SH-SY5Y (cell line): Measurements from ENCODE around the gene NOL4.

Experiments used
- GATA2 ChIP-seq: IDR thresholded peaks from 2 replicates; pipeline ENCODE4 v1.6.1; 2011; ENCODE audit warnings: mild to moderate bottlenecking, low read depth, low read length
- GATA3 ChIP-seq: IDR thresholded peaks from 2 replicates; pipeline ENCODE4 v1.6.1; 2011; ENCODE audit warnings: low read depth, mild to moderate bottlenecking, low read length, moderate library complexity

DNA sequence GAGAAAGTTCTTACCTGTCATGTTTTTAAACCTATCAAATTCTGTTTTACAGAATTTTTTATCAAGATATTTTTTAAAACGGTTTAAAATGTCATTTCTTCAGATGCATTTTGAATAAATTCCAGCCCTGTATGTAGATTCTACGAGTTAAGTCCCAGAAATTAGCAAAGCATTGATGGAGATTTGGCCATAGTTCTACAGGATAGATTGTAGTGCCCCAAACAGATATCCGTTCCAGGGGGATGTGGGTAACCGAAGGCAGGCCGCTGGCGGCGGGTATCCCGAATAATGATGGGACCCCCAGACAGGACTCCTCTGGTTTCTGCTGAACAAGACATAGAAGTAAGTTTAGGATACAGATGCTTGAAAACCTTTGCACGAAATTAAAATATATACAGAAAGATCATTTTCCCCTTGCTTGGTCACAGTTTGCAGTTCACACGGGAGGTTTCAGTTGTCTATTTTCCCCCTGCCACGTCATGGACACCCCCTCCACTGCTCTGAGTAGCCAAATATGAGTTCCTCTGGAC, 755 bp downstream of the NOL4 start:
- TF ChIP-seq GATA3 (no peak), GATA2 (no peak)
